OCI-LY1 (cell line): ENCODE measurements around the gene UBE2G2.

Experiments
- H2AFZ ChIP-seq: fragments of 200-600 bp; sonication (generic), shearing (Covaris generic); 2 replicates; pipeline ENCODE4 v1.6.0; 2014; ENCODE audit warnings: antibody characterized with exemption, mild to moderate bottlenecking, low read length
- H3F3A ChIP-seq: fragments of 200-600 bp; sonication (generic), shearing (Covaris generic); 2 replicates; pipeline ENCODE4 v1.6.0; 2014; ENCODE audit warnings: mild to moderate bottlenecking, antibody characterized with exemption, low read length, moderate library complexity; ENCODE audit not compliant: insufficient read depth
- H3K27ac ChIP-seq: fragments of 200-600 bp; sonication (generic); 2 replicates; pipeline ENCODE4 v1.5.1; 2014; ENCODE audit warnings: low read length, mixed run types, mild to moderate bottlenecking, low read depth; ENCODE audit not compliant: poor library complexity, severe bottlenecking
- H3K27me3 ChIP-seq: fragments of 200-600 bp; sonication (generic); 2 replicates; pipeline ENCODE4 v1.6.0; 2014; ENCODE audit warnings: antibody characterized with exemption, mild to moderate bottlenecking, low read length, moderate library complexity; ENCODE audit not compliant: insufficient read depth
- H3K36me3 ChIP-seq: fragments of 200-600 bp; sonication (generic); 2 replicates; pipeline ENCODE4 v1.6.1; 2014; ENCODE audit warnings: mild to moderate bottlenecking, antibody characterized with exemption, low read length, moderate library complexity, mixed read lengths; ENCODE audit not compliant: insufficient read depth
- H3K4me1 ChIP-seq: fragments of 200-600 bp; sonication (generic); 2 replicates; pipeline ENCODE4 v1.5.1; 2014; ENCODE audit warnings: mild to moderate bottlenecking, low read length, moderate library complexity; ENCODE audit not compliant: insufficient read depth, severe bottlenecking
- H3K4me2 ChIP-seq: fragments of 200-600 bp; sonication (generic), shearing (Covaris generic); 2 replicates; pipeline ENCODE4 v1.6.1; 2014; ENCODE audit warnings: low read length
- H3K4me3 ChIP-seq: fragments of 200-600 bp; sonication (generic); 2 replicates; pipeline ENCODE4 v1.5.1; 2014; ENCODE audit warnings: low read length, low read depth, mild to moderate bottlenecking, mixed read lengths; ENCODE audit not compliant: poor library complexity, severe bottlenecking
- H3K79me2 ChIP-seq: fragments of 200-600 bp; shearing (Covaris generic); 2 replicates; pipeline ENCODE4 v1.6.1; 2016; ENCODE audit warnings: mixed run types, low read length, mixed read lengths; ENCODE audit not compliant: insufficient read depth
- H3K9ac ChIP-seq: fragments of 200-600 bp; sonication (generic), shearing (Covaris generic); 2 replicates; pipeline ENCODE4 v1.6.1; 2014; ENCODE audit warnings: mild to moderate bottlenecking, low read length, mixed read lengths
- H3K9me2 ChIP-seq: fragments of 200-600 bp; sonication (generic), shearing (Covaris generic); 2 replicates; pipeline ENCODE4 v1.6.1; 2014; ENCODE audit warnings: low read depth, mild to moderate bottlenecking, low read length, mixed read lengths
- H3K9me3 ChIP-seq: fragments of 200-600 bp; shearing (Covaris generic); 2 replicates; pipeline ENCODE4 v1.6.1; 2014; ENCODE audit warnings: low read length, mixed read lengths
- H4K20me1 ChIP-seq: fragments of 200-600 bp; sonication (generic), shearing (Covaris generic); 2 replicates; pipeline ENCODE4 v1.6.0; 2016; ENCODE audit warnings: mild to moderate bottlenecking, low read length; ENCODE audit not compliant: insufficient read depth
- CTCF ChIP-seq: fragments of 200-600 bp; sonication (generic), shearing (Covaris generic); IDR thresholded peaks from 2 replicates; pipeline ENCODE4 v1.5.1; 2017; ENCODE audit warnings: mild to moderate bottlenecking, antibody characterized with exemption, low read length, moderate library complexity, mixed read lengths
- EZH2 ChIP-seq: fragments of 200-600 bp; sonication (generic), shearing (Covaris generic); IDR thresholded peaks from 2 replicates; pipeline ENCODE4 v1.8.0; 2017; ENCODE audit warnings: borderline replicate concordance, mixed run types, mild to moderate bottlenecking, antibody characterized with exemption, low read length, moderate library complexity, mixed read lengths

Gene UBE2G2

GRCh38 chr21:44737706-44738354 is 63.8 kb downstream of the UBE2G2 start:
- no peaks in the 10 kb centered on the region for H3K9me2 ChIP-seq
- H3F3A ChIP-seq: no peaks in the 10 kb centered on the region
- no peaks in the 10 kb centered on the region for H4K20me1 ChIP-seq
- H3K4me3 ChIP-seq: no peak overlapping the region
- no peak overlapping the region for H3K27ac ChIP-seq
- no peaks in the 10 kb centered on the region for H3K4me1 ChIP-seq
- no peak for TF ChIP-seq EZH2
- TF ChIP-seq CTCF: no peak
- H3K4me2 ChIP-seq: no peak overlapping the region
- H2AFZ ChIP-seq: no peak overlapping the region
- peaks cover 6% of the 10 kb centered on the region; the same call in 1 of the 2 replicates for H3K27me3 ChIP-seq
- no peak overlapping the region for H3K9ac ChIP-seq
- H3K79me2 ChIP-seq: no peaks in the 10 kb centered on the region
- H3K36me3 ChIP-seq: no peaks in the 10 kb centered on the region
- no peaks in the 10 kb centered on the region for H3K9me3 ChIP-seq

GRCh38 chr21:44736291-44737004 is 65.2 kb downstream of the UBE2G2 start:
- no peak overlapping the region for H3K27ac ChIP-seq
- no peak overlapping the region for H3K4me2 ChIP-seq

GRCh38 chr21:44735821-44736220 is 65.8 kb downstream of the UBE2G2 start:
- no peaks in the 10 kb centered on the region for H3K9me3 ChIP-seq
- H3F3A ChIP-seq: no peaks in the 10 kb centered on the region
- H3K4me2 ChIP-seq: no peak overlapping the region
- no peaks in the 10 kb centered on the region for H4K20me1 ChIP-seq
- no peaks in the 10 kb centered on the region for H3K36me3 ChIP-seq
- no peaks in the 10 kb centered on the region for H3K9me2 ChIP-seq
- TF ChIP-seq CTCF: no peak
- H3K27ac ChIP-seq: no peak overlapping the region
- H3K27me3 ChIP-seq: peaks cover 6% of the 10 kb centered on the region; the same call in 1 of the 2 replicates
- no peaks in the 10 kb centered on the region for H3K79me2 ChIP-seq
- H3K4me1 ChIP-seq: no peaks in the 10 kb centered on the region
- no peak overlapping the region for H2AFZ ChIP-seq
- no peak overlapping the region for H3K4me3 ChIP-seq
- no peak overlapping the region for H3K9ac ChIP-seq

More at GRCh38 chr21:44736291-44737004, 65.2 kb downstream of the UBE2G2 start:
- H3K27me3 ChIP-seq: peaks cover 6% of the 10 kb centered on the region; the same call in 1 of the 2 replicates
- H3K4me3 ChIP-seq: no peak overlapping the region
- no peaks in the 10 kb centered on the region for H3K36me3 ChIP-seq
- no peaks in the 10 kb centered on the region for H3K79me2 ChIP-seq
- H2AFZ ChIP-seq: no peak overlapping the region
- H4K20me1 ChIP-seq: no peaks in the 10 kb centered on the region
- H3K9me3 ChIP-seq: no peaks in the 10 kb centered on the region
- no peak overlapping the region for H3K9ac ChIP-seq
- no peaks in the 10 kb centered on the region for H3K4me1 ChIP-seq
- H3F3A ChIP-seq: no peaks in the 10 kb centered on the region
- no peaks in the 10 kb centered on the region for H3K9me2 ChIP-seq
- TF ChIP-seq CTCF: no peak
- no peak for TF ChIP-seq EZH2
